ENCODE results near the gene CST7. TPM values are rescaled to one million over a fixed set of nuclear protein-coding genes. Genes with fewer than 3 reads are reported as not detected.

CST7 gene
- polyA plus RNA-seq, 6 donors from 2014 or later = 0.65 to 4.6 (median 2.7) TPM

GRCh38 chr20:24949756-24950127 is 673 bp downstream of the CST7 start:
- no peak for DNase-seq
- H3K36me3 Mint-ChIP-seq = peaks cover 12 to 13% of the 10 kb centered on the region in 2 donors
- no peak overlapping the region for H3K27ac Mint-ChIP-seq
- peaks cover 9 to 13% (median 10%) of the 10 kb centered on the region in 3 donors for H3K4me1 Mint-ChIP-seq
- peaks cover 4 to 25% (median 9%) of the 10 kb centered on the region in 3 donors for H3K27me3 Mint-ChIP-seq
- peaks cover 8 to 40% (median 29%) of the 10 kb centered on the region in 7 donors for H3K9me3 Mint-ChIP-seq
- no peak for ATAC-seq (ENCODE audit: low read depth in 2 of 2)
- no peak overlapping the region for H3K4me3 Mint-ChIP-seq

- peaks cover 11 to 13% of the 10 kb centered on the region in 2 donors for H3K36me3 Mint-ChIP-seq
- H3K27ac Mint-ChIP-seq = peak overlapping the region in 1 of 6 donors; percentile 38
- no peak for ATAC-seq (ENCODE audit: low read depth in 2 of 2)
- no peak for DNase-seq
- peaks cover 4 to 25% (median 9%) of the 10 kb centered on the region in 3 donors for H3K27me3 Mint-ChIP-seq
- H3K9me3 Mint-ChIP-seq = peaks cover 7 to 35% (median 27%) of the 10 kb centered on the region in 7 donors
- H3K4me3 Mint-ChIP-seq = no peak overlapping the region
- H3K4me1 Mint-ChIP-seq = peaks cover 13 to 17% (median 16%) of the 10 kb centered on the region in 3 donors
Measured at GRCh38 chr20:24950128-24950835, 1.2 kb downstream of the CST7 start.

- Mint-ChIP-seq H3K27me3 (peaks cover 4 to 25% (median 9%) of the 10 kb centered on the region in 3 donors), H3K27ac (no peak overlapping the region)
- no peak for DNase-seq
Measured at GRCh38 chr20:24950836-24951525, 1.9 kb downstream of the CST7 start.

GRCh38 chr20:24951536-24952083 is 2.5 kb downstream of the CST7 start:
- ATAC-seq (ENCODE audit: low read depth in 2 of 2) (no peak), DNase-seq (no peak)
- Mint-ChIP-seq H3K4me1 (peaks cover 13 to 22% (median 21%) of the 10 kb centered on the region in 3 donors), H3K27me3 (peaks cover 4 to 25% (median 9%) of the 10 kb centered on the region in 3 donors), H3K4me3 (no peak overlapping the region), H3K27ac (no peak overlapping the region), H3K36me3 (peaks cover 0 to 6% of the 10 kb centered on the region in 2 donors), H3K9me3 (peaks cover 0 to 22% (median 15%) of the 10 kb centered on the region in 7 donors)

More at GRCh38 chr20:24950836-24951525, 1.9 kb downstream of the CST7 start:
- Mint-ChIP-seq H3K4me3 (no peak overlapping the region), H3K9me3 (peaks cover under 1 to 28% (median 21%) of the 10 kb centered on the region in 7 donors), H3K36me3 (peaks cover 4 to 8% of the 10 kb centered on the region in 2 donors), H3K4me1 (peaks cover 13 to 22% (median 21%) of the 10 kb centered on the region in 3 donors)
- ATAC-seq (ENCODE audit: low read depth in 2 of 2) = no peak

- no peaks in the 10 kb centered on the region for H3K36me3 Mint-ChIP-seq
- no peak overlapping the region for H3K4me3 Mint-ChIP-seq
- H3K27ac Mint-ChIP-seq = peak overlapping the region in 1 of 6 donors; percentile 51
- peaks cover 0 to 13% (median 6%) of the 10 kb centered on the region in 7 donors for H3K9me3 Mint-ChIP-seq
- peaks cover 4 to 25% (median 9%) of the 10 kb centered on the region in 3 donors for H3K27me3 Mint-ChIP-seq
- no peak for ATAC-seq (ENCODE audit: low read depth in 2 of 2)
- DNase-seq = no peak
- H3K4me1 Mint-ChIP-seq = peaks cover 13 to 22% (median 21%) of the 10 kb centered on the region in 3 donors
Measured at GRCh38 chr20:24952376-24953208, 3.5 kb downstream of the CST7 start.

GRCh38 chr20:24953209-24953575 is 4.1 kb downstream of the CST7 start:
- H3K4me3 Mint-ChIP-seq = peak overlapping the region in 1 of 8 donors; percentile 3
- no peaks in the 10 kb centered on the region for H3K36me3 Mint-ChIP-seq
- ATAC-seq (ENCODE audit: low read depth in 2 of 2) = no peak
- H3K27me3 Mint-ChIP-seq = peaks cover 0 to 25% (median 9%) of the 10 kb centered on the region in 3 donors
- DNase-seq = no peak
- H3K4me1 Mint-ChIP-seq = peaks cover 13 to 22% (median 21%) of the 10 kb centered on the region in 3 donors
- H3K27ac Mint-ChIP-seq = peak overlapping the region in 1 of 6 donors; percentile 24
- peaks cover 0 to 7% (median under 1%) of the 10 kb centered on the region in 7 donors for H3K9me3 Mint-ChIP-seq

- Mint-ChIP-seq H3K27ac (peak overlapping the region in 5 of 6 donors; percentile 33 to 88 (median 75)), H3K4me3 (peak overlapping the region in 1 of 8 donors; percentile 50), H3K36me3 (no peaks in the 10 kb centered on the region), H3K9me3 (peaks cover 0 to 3% (median 0%) of the 10 kb centered on the region in 7 donors), H3K27me3 (peaks cover 0 to 25% (median 9%) of the 10 kb centered on the region in 3 donors), H3K4me1 (peaks cover 13 to 22% (median 21%) of the 10 kb centered on the region in 3 donors)
- DNase-seq (no peak), ATAC-seq (ENCODE audit: low read depth in 2 of 2) (no peak)
Measured at GRCh38 chr20:24953621-24954133, 4.6 kb downstream of the CST7 start.

GRCh38 chr20:24954151-24954550 is 5.1 kb downstream of the CST7 start:
- peak overlapping the region in 3 of 8 donors; percentile 8 to 61 (median 50) for H3K4me3 Mint-ChIP-seq
- H3K4me1 Mint-ChIP-seq = peaks cover 13 to 22% (median 21%) of the 10 kb centered on the region in 3 donors

GRCh38 chr20:24954566-24954965 is 5.5 kb downstream of the CST7 start:
- ATAC-seq (ENCODE audit: low read depth in 2 of 2) = no peak
- Mint-ChIP-seq H3K27me3 (peaks cover 0 to 21% (median 4%) of the 10 kb centered on the region in 3 donors), H3K4me1 (peaks cover 10 to 21% (median 19%) of the 10 kb centered on the region in 3 donors), H3K9me3 (peaks cover 0 to 2% (median 0%) of the 10 kb centered on the region in 7 donors), H3K36me3 (no peaks in the 10 kb centered on the region), H3K27ac (peak overlapping the region; percentile 33 to 88 (median 61)), H3K4me3 (peak overlapping the region in 2 of 8 donors; percentile 8 to 61)
- DNase-seq = no peak

More at GRCh38 chr20:24954151-24954550, 5.1 kb downstream of the CST7 start:
- peak overlapping the region; percentile 20 to 88 (median 61) for H3K27ac Mint-ChIP-seq
- ATAC-seq (ENCODE audit: low read depth in 2 of 2) = no peak
- no peak for DNase-seq
- H3K9me3 Mint-ChIP-seq = peaks cover 0 to 2% (median 0%) of the 10 kb centered on the region in 7 donors
- H3K36me3 Mint-ChIP-seq = no peaks in the 10 kb centered on the region
- H3K27me3 Mint-ChIP-seq = peaks cover 0 to 25% (median 8%) of the 10 kb centered on the region in 3 donors

- ATAC-seq (ENCODE audit: low read depth in 2 of 2) (peak; percentile 77 to 82), DNase-seq (peak; percentile 46)
- H3K27me3 Mint-ChIP-seq = peaks cover 0 to 16% (median 0%) of the 10 kb centered on the region in 3 donors
- H3K27ac Mint-ChIP-seq = peak overlapping the region in 5 of 6 donors; percentile 33 to 78 (median 73)
- no peaks in the 10 kb centered on the region for H3K36me3 Mint-ChIP-seq
- peaks cover 10 to 21% (median 17%) of the 10 kb centered on the region in 3 donors for H3K4me1 Mint-ChIP-seq
- H3K9me3 Mint-ChIP-seq = no peaks in the 10 kb centered on the region
- peak overlapping the region in 1 of 8 donors; percentile 29 for H3K4me3 Mint-ChIP-seq
Measured at GRCh38 chr20:24955045-24955444, 6.0 kb downstream of the CST7 start.

GRCh38 chr20:24956001-24956841 is 7.2 kb downstream of the CST7 start:
- Mint-ChIP-seq H3K27me3 (peaks cover 0 to 6% (median 0%) of the 10 kb centered on the region in 3 donors), H3K27ac (peak overlapping the region in 3 of 6 donors; percentile 65 to 84 (median 73)), H3K36me3 (no peaks in the 10 kb centered on the region), H3K9me3 (no peaks in the 10 kb centered on the region), H3K4me1 (peaks cover 10 to 21% (median 17%) of the 10 kb centered on the region in 3 donors), H3K4me3 (peak overlapping the region in 1 of 8 donors; percentile 40)
- ATAC-seq (ENCODE audit: low read depth in 2 of 2) = no peak
- no peak for DNase-seq

Data from naive B cell (primary cell).